Measurements from ENCODE around the gene TAF3.

Gene TAF3

GRCh38 chr10:7988989-7989388, 170.7 kb downstream of the TAF3 start:
- Histone ChIP-seq H3K4me1 (no peaks in the 10 kb centered on the region), H3K9ac (no peak overlapping the region), H3K9me3 (ENCODE audit: control insufficient read depth, low read length) (no peaks in the 10 kb centered on the region), H2AFZ (no peak overlapping the region), H3K4me2 (ENCODE audit: low read length) (no peak overlapping the region), H3K27ac (no peak overlapping the region), H3K4me3 (ENCODE audit: low read depth, low read length) (no peak overlapping the region), H3K27me3 (ENCODE audit: control insufficient read depth, insufficient read depth, low read length) (no peaks in the 10 kb centered on the region), H3K79me2 (no peaks in the 10 kb centered on the region), H3K36me3 (ENCODE audit: control insufficient read depth, insufficient read depth, low read length) (no peaks in the 10 kb centered on the region)
- TF ChIP-seq CTCF (IDR thresholded peaks at IDR 0.05) = no peak

- no peak for TF ChIP-seq CTCF (IDR thresholded peaks at IDR 0.05)
- no peak overlapping the region for H3K4me3 ChIP-seq (ENCODE audit: low read depth, low read length)
- no peaks in the 10 kb centered on the region for H3K79me2 ChIP-seq
- no peak overlapping the region for H3K4me2 ChIP-seq (ENCODE audit: low read length)
- no peak overlapping the region for H3K27ac ChIP-seq
- no peak overlapping the region for H3K9ac ChIP-seq
- no peak overlapping the region for H2AFZ ChIP-seq
- H3K36me3 ChIP-seq (ENCODE audit: control insufficient read depth, insufficient read depth, low read length) = no peaks in the 10 kb centered on the region
- H3K27me3 ChIP-seq (ENCODE audit: control insufficient read depth, insufficient read depth, low read length) = no peaks in the 10 kb centered on the region
- H3K4me1 ChIP-seq = no peaks in the 10 kb centered on the region
- H3K9me3 ChIP-seq (ENCODE audit: control insufficient read depth, low read length) = no peaks in the 10 kb centered on the region
Measured at GRCh38 chr10:7998831-7999230, 180.5 kb downstream of the TAF3 start.

GRCh38 chr10:8004469-8005000, 186.2 kb downstream of the TAF3 start:
- Histone ChIP-seq H3K9ac (no peak overlapping the region), H3K27me3 (ENCODE audit: control insufficient read depth, insufficient read depth, low read length) (no peaks in the 10 kb centered on the region), H3K4me1 (no peaks in the 10 kb centered on the region), H3K9me3 (ENCODE audit: control insufficient read depth, low read length) (no peaks in the 10 kb centered on the region), H3K36me3 (ENCODE audit: control insufficient read depth, insufficient read depth, low read length) (no peaks in the 10 kb centered on the region), H2AFZ (no peak overlapping the region), H3K4me3 (ENCODE audit: low read depth, low read length) (no peak overlapping the region), H3K79me2 (no peaks in the 10 kb centered on the region), H3K4me2 (ENCODE audit: low read length) (no peak overlapping the region), H3K27ac (no peak overlapping the region)
- no peak for TF ChIP-seq CTCF (IDR thresholded peaks at IDR 0.05)

- Histone ChIP-seq H3K27me3 (ENCODE audit: control insufficient read depth, insufficient read depth, low read length) (no peaks in the 10 kb centered on the region), H3K36me3 (ENCODE audit: control insufficient read depth, insufficient read depth, low read length) (no peaks in the 10 kb centered on the region), H3K4me2 (ENCODE audit: low read length) (no peak overlapping the region), H3K9ac (no peak overlapping the region), H3K9me3 (ENCODE audit: control insufficient read depth, low read length) (no peaks in the 10 kb centered on the region), H3K79me2 (peaks cover 2% of the 10 kb centered on the region), H3K4me1 (no peaks in the 10 kb centered on the region), H3K4me3 (ENCODE audit: low read depth, low read length) (no peak overlapping the region), H2AFZ (no peak overlapping the region), H3K27ac (no peak overlapping the region)
- TF ChIP-seq CTCF (IDR thresholded peaks at IDR 0.05) = no peak
Measured at GRCh38 chr10:8006274-8006999, 188.1 kb downstream of the TAF3 start.

- no peak for TF ChIP-seq CTCF (IDR thresholded peaks at IDR 0.05)
- Histone ChIP-seq H3K27ac (no peak overlapping the region), H2AFZ (no peak overlapping the region), H3K4me3 (ENCODE audit: low read depth, low read length) (no peak overlapping the region), H3K9me3 (ENCODE audit: control insufficient read depth, low read length) (no peaks in the 10 kb centered on the region), H3K36me3 (ENCODE audit: control insufficient read depth, insufficient read depth, low read length) (no peaks in the 10 kb centered on the region), H3K9ac (no peak overlapping the region), H3K79me2 (peaks cover 2% of the 10 kb centered on the region), H3K4me2 (ENCODE audit: low read length) (no peak overlapping the region), H3K4me1 (peaks cover 3% of the 10 kb centered on the region), H3K27me3 (ENCODE audit: control insufficient read depth, insufficient read depth, low read length) (no peaks in the 10 kb centered on the region)
Measured at GRCh38 chr10:8009031-8009430, 190.7 kb downstream of the TAF3 start.
